Panc1 (cell line): ENCODE data around the gene MAEA.

ENCODE experiments used
- CTCF ChIP-seq: fragments of 450-650 bp; IDR thresholded peaks from 2 replicates; pipeline ENCODE4 v1.5.1; 2017; ENCODE audit warnings: mild to moderate bottlenecking
- POLR2AphosphoS5 ChIP-seq: IDR thresholded peaks from 2 replicates; pipeline ENCODE4 v1.6.1; 2012; ENCODE audit warnings: mild to moderate bottlenecking, low read depth, low read length, moderate library complexity
- REST ChIP-seq, 2 experiments: IDR thresholded peaks; 2 replicates each; pipeline ENCODE4 v1.6.1; 2011 to 2012; ENCODE audit warnings: low read depth in 2 of 2, control low read depth in 1 of 2, low read length in 1 of 2, mild to moderate bottlenecking in 1 of 2, moderate library complexity in 1 of 2; ENCODE audit not compliant: insufficient read depth in 1 of 2
- SIN3A ChIP-seq: IDR thresholded peaks from 2 replicates; pipeline ENCODE4 v1.6.1; 2012; ENCODE audit warnings: low read depth, mild to moderate bottlenecking, low read length, moderate library complexity, borderline replicate concordance; ENCODE audit not compliant: insufficient read depth
- TCF7L2 ChIP-seq: IDR thresholded peaks from 2 replicates; pipeline ENCODE4 v1.6.1; 2011; ENCODE audit warnings: mild to moderate bottlenecking, low read depth, low read length, inconsistent platforms

- TF ChIP-seq CTCF = peak; percentile 86
- TF ChIP-seq REST (IDR thresholded peaks at IDR 0.05; ENCODE audit: insufficient read depth in 1 of 2, low read depth in 2 of 2, low read length in 1 of 2) = no peak
- TF ChIP-seq POLR2AphosphoS5 = no peak
- TF ChIP-seq SIN3A = no peak
- no peak for TF ChIP-seq TCF7L2
Observed at GRCh38 chr4:1356181-1356998, 66.7 kb downstream of the MAEA start.
